A549 (cell line): ENCODE results near the gene RAB17.

ENCODE experiments used
- CEBPB ChIP-seq, 2 experiments: fragments of >200 bp in 1 of 2; sonication (Bioruptor Twin) in 1 of 2; formaldehyde crosslinking in 1 of 2; IDR thresholded peaks; 2 replicates each; pipeline ENCODE4 v1.6.1; 2012 to 2016
- CHD4 ChIP-seq: fragments of 200-600 bp; sonication (generic); IDR thresholded peaks from 2 replicates; pipeline ENCODE4 v1.6.1; 2016; ENCODE audit warnings: antibody characterized with exemption, mild to moderate bottlenecking, borderline replicate concordance
- CTCF ChIP-seq: fragments of >200 bp; sonication (Bioruptor Twin); formaldehyde crosslinking; IDR thresholded peaks from 3 replicates; pipeline ENCODE4 v1.5.1; 2016
- EP300 ChIP-seq, 2 experiments: fragments of >200 bp; sonication (Bioruptor Twin); formaldehyde crosslinking; IDR thresholded peaks; 2 replicates in 1 of 2; 3 replicates in 1 of 2; pipeline ENCODE4 v1.6.1; 2016 to 2017
- MAX ChIP-seq: IDR thresholded peaks from 2 replicates; pipeline ENCODE4 v1.6.1; 2012
- PBX3 ChIP-seq: IDR thresholded peaks from 2 replicates; pipeline ENCODE4 v1.6.1; 2012

GRCh38 chr2:237552908-237553307, 37.6 kb downstream of the RAB17 start:
- TF ChIP-seq EP300 (IDR thresholded peaks at IDR 0.05): no peak
- no peak for TF ChIP-seq MAX
- TF ChIP-seq CTCF: no peak
- no peak for TF ChIP-seq CEBPB (IDR thresholded peaks at IDR 0.05)
- no peak for TF ChIP-seq CHD4
- TF ChIP-seq PBX3: no peak
